ENCODE data around the gene FXYD2. TPM values are rescaled to one million over a fixed set of nuclear protein-coding genes. Genes with fewer than 3 reads are reported as not detected.

Gene FXYD2
- total RNA-seq, 2 experiments from 2014 or later = 0.91 to 1.1 TPM

- no peaks in the 10 kb centered on the region for H3K36me3 Mint-ChIP-seq (ENCODE audit: low read depth)
- DNase-seq (no peak), ATAC-seq (no peak)
- H3K4me1 Mint-ChIP-seq = peaks cover 54% of the 10 kb centered on the region
- no peak overlapping the region for H3K27ac Mint-ChIP-seq
- no peaks in the 10 kb centered on the region for H3K27me3 Mint-ChIP-seq
- no peak overlapping the region for H3K4me3 Mint-ChIP-seq
- intact Hi-C loops (cut with DNase I, micrococcal nuclease) = no loop called here
- ChIA-PET CTCF (interaction anchor here (1.5 to 7.1 kb wide), 5 partner anchors 9 to 227 kb away, joined by 3 to 67 read pairs (median 29); no protein-coding TSS in a partner anchor), POLR2A (no interaction called here)
- no peaks in the 10 kb centered on the region for H3K9me3 Mint-ChIP-seq (ENCODE audit: low read depth)
Observed at GRCh38 chr11:117825538-117826189, 1.1 kb upstream of the FXYD2 start.

GRCh38 chr11:117823946-117824420 lies 561 bp downstream of the FXYD2 start:
- intact Hi-C loops (cut with DNase I, micrococcal nuclease) = loop anchor here in 1 of 2 experiments (1.0 kb wide), 1 partner anchor 229 kb away; no protein-coding TSS in a partner anchor
- Mint-ChIP-seq H3K9me3 (ENCODE audit: low read depth) (no peaks in the 10 kb centered on the region), H3K4me1 (peaks cover 41% of the 10 kb centered on the region), H3K27ac (peak overlapping the region; percentile 34), H3K36me3 (ENCODE audit: low read depth) (no peaks in the 10 kb centered on the region), H3K27me3 (no peaks in the 10 kb centered on the region), H3K4me3 (no peak overlapping the region)
- DNase-seq = no peak
- POLR2A ChIA-PET = no interaction called here
- CTCF ChIA-PET = interaction anchor here (0.6 to 7.1 kb wide), 10 partner anchors 9 to 496 kb away, joined by 3 to 67 read pairs (median 4); partner anchors contain the start of gene CEP164
- no peak for ATAC-seq

- no peaks in the 10 kb centered on the region for H3K36me3 Mint-ChIP-seq (ENCODE audit: low read depth)
- POLR2A ChIA-PET = interaction anchor here (0.9 kb wide), 1 partner anchor 8 kb away, joined by 3 read pairs; no protein-coding TSS in a partner anchor
- peaks cover 43% of the 10 kb centered on the region for H3K4me1 Mint-ChIP-seq
- no peak overlapping the region for H3K4me3 Mint-ChIP-seq
- CTCF ChIA-PET = interaction anchor here (0.5 to 7.1 kb wide), 23 partner anchors 8 to 568 kb away, joined by 3 to 67 read pairs (median 4); partner anchors contain the start of genes CEP164 and FXYD6
- H3K27ac Mint-ChIP-seq = peak overlapping the region; percentile 47
- H3K27me3 Mint-ChIP-seq = no peaks in the 10 kb centered on the region
- ATAC-seq (peak; percentile 53), DNase-seq (peak; percentile 44)
- intact Hi-C loops (cut with DNase I, micrococcal nuclease) = loop anchor here in 1 of 2 experiments (1.0 kb wide), 1 partner anchor 230 kb away; no protein-coding TSS in a partner anchor
- H3K9me3 Mint-ChIP-seq (ENCODE audit: low read depth) = no peaks in the 10 kb centered on the region
Observed at GRCh38 chr11:117823294-117823945, 1.1 kb downstream of the FXYD2 start.

GRCh38 chr11:117822074-117823033 lies 2.2 kb downstream of the FXYD2 start:
- no peaks in the 10 kb centered on the region for H3K36me3 Mint-ChIP-seq (ENCODE audit: low read depth)
- H3K4me3 Mint-ChIP-seq = no peak overlapping the region
- POLR2A ChIA-PET = interaction anchor here (0.9 kb wide), 1 partner anchor 9 kb away, joined by 3 read pairs; no protein-coding TSS in a partner anchor
- H3K27me3 Mint-ChIP-seq = no peaks in the 10 kb centered on the region
- no peaks in the 10 kb centered on the region for H3K9me3 Mint-ChIP-seq (ENCODE audit: low read depth)
- DNase-seq (peak; percentile 80), ATAC-seq (peak; percentile 30)
- H3K27ac Mint-ChIP-seq = peak overlapping the region; percentile 29
- intact Hi-C loops (cut with DNase I, micrococcal nuclease) = loop anchor here (1.0 kb wide), 2 partner anchors 125 to 231 kb away; no protein-coding TSS in a partner anchor
- CTCF ChIA-PET = interaction anchor here (0.6 to 7.1 kb wide), 24 partner anchors 7 to 569 kb away, joined by 3 to 67 read pairs (median 4); partner anchors contain the start of gene FXYD6
- H3K4me1 Mint-ChIP-seq = peaks cover 43% of the 10 kb centered on the region

GRCh38 chr11:117821431-117821830 lies 3.1 kb downstream of the FXYD2 start:
- POLR2A ChIA-PET = no interaction called here
- no peak for ATAC-seq
- Mint-ChIP-seq H3K36me3 (ENCODE audit: low read depth) (no peaks in the 10 kb centered on the region), H3K4me1 (peaks cover 51% of the 10 kb centered on the region), H3K4me3 (no peak overlapping the region), H3K27me3 (no peaks in the 10 kb centered on the region), H3K27ac (no peak overlapping the region), H3K9me3 (ENCODE audit: low read depth) (no peaks in the 10 kb centered on the region)
- intact Hi-C loops (cut with DNase I, micrococcal nuclease) = no loop called here
- DNase-seq = no peak
- CTCF ChIA-PET = interaction anchor here (0.6 to 4.9 kb wide), 10 partner anchors 12 to 446 kb away, joined by 3 to 48 read pairs (median 4); no protein-coding TSS in a partner anchor

- Mint-ChIP-seq H3K4me3 (no peak overlapping the region), H3K27me3 (no peaks in the 10 kb centered on the region), H3K4me1 (peaks cover 60% of the 10 kb centered on the region), H3K9me3 (ENCODE audit: low read depth) (no peaks in the 10 kb centered on the region), H3K27ac (no peak overlapping the region), H3K36me3 (ENCODE audit: low read depth) (no peaks in the 10 kb centered on the region)
- POLR2A ChIA-PET = no interaction called here
- intact Hi-C loops (cut with DNase I, micrococcal nuclease) = no loop called here
- ATAC-seq (no peak), DNase-seq (no peak)
- CTCF ChIA-PET = interaction anchor here (0.7 to 6.2 kb wide), 6 partner anchors 13 to 232 kb away, joined by 3 to 120 read pairs (median 5); no protein-coding TSS in a partner anchor
Observed at GRCh38 chr11:117820516-117820915, 4.0 kb downstream of the FXYD2 start.

DNA sequence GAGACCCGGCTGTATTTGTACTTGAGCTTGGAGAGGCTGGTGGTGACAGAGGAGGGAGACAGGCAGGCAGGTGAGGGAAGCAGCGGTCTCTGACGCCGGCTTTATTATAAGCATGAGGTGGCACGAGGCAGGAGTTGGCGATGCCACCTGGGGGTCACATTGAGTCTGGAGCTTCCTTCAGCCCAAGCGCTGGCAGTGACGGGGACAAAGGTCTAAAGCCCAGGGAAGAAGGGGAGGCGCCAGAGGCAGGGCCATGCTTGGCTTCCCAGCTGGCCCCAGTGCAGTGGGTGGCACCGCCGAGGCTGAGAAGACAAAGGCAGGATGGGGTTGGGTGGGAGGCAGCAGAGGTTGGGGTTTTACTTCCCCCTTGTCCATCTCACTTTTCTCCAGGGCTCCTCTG lies 4.5 kb downstream of the FXYD2 start:
- CTCF ChIA-PET = interaction anchor here (0.6 to 6.2 kb wide), 5 partner anchors 13 to 169 kb away, joined by 3 to 120 read pairs (median 3); no protein-coding TSS in a partner anchor
- Mint-ChIP-seq H3K4me3 (no peak overlapping the region), H3K27me3 (no peaks in the 10 kb centered on the region), H3K9me3 (ENCODE audit: low read depth) (no peaks in the 10 kb centered on the region), H3K27ac (peak overlapping the region; percentile 65), H3K36me3 (ENCODE audit: low read depth) (no peaks in the 10 kb centered on the region), H3K4me1 (peaks cover 65% of the 10 kb centered on the region)
- ATAC-seq (no peak), DNase-seq (no peak)
- POLR2A ChIA-PET = no interaction called here
- intact Hi-C loops (cut with DNase I, micrococcal nuclease) = no loop called here

DNA sequence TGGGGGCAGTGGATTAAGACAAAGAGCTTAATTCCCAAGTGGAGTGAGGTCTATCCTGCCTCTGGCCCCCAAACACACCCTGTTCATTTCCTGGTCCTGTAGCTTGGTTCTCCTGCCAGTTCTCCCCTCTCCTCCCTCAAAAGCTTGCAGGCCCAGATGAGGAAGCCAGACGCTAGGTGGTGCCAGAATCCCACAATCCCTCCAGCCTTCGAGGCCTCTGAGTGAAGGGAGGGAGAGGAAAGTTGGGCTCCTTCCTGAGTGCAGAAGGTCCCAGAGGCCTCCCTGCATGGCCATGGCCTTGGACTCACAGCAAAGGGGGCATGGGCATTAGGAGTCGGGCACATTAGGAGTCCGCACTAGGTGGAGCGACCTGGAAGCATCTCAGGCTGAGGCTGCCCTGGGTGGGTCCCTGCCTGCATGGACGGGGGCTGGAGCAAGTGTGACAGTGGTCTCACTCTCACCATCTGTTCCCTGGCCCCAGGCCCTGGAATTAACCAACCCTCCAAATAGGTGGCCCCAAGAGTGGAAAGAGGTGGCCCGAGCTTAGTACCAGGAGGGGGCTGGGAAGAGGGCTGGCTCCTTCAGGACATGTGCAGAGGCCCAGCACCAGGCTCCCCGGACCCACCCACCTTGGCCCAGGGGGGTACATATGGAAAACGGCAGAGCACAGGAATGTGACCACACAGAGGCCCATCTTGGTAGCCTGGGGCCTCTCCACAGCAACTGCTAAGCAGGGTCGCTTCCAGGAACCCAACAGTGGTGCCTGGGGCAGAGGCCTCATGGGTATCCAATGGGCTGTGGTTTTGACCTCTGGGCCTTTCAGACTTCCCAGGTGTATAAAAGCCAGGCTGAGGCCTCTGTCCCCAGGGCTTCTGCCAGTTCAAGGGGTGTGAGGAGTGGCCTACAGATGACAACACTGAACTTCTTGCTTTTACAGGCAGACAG lies 5.2 kb downstream of the FXYD2 start:
- intact Hi-C loops (cut with DNase I, micrococcal nuclease) = loop anchor here (5.0 to 10.0 kb wide), 6 partner anchors 183 to 968 kb away; partner anchors contain the start of genes CD3E (in 1 of the 2), KMT2A (in 1 of the 2), PCSK7 (in 1 of the 2) and RNF214 (in 1 of the 2)
- POLR2A ChIA-PET = no interaction called here

DNA sequence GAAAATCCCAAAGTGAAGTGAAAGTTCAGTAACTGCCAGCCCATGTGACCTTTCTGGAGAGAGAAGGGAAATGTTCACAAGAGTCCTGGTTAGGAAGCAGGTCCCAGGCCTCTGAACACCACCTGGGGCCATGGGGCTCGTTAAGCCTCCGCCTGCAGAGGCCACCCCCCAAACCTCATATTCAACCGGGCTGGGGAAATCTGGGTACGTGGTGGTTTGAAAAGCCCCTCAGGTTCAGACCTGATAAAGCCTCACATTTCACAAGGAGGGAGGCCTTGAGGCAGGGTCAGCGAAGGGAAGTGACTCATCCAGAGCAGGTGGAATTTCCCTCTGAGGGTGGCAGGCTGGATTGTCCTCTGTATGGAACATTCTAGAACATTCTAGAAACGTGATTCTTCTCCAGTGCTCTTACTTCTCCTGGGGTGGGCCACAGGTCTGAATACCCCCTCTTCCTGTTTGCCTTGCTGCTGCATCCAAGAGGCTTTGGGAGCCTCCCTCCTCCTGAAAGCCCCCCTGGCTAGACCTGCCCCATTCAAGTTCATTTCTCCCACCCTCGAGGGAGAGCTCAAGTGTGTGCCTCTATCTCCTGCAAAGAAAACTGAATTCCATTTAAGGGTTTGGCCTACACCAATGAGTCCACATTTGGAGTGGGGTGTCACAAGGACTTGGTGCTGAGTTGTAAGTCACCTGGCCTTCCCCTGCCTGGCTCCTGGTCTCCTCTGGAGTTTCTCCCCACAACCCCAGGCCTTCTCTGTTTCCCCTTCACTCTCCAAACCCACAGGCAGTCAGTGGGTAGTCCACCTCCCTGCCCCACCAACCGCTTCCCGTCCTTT lies 6.3 kb downstream of the FXYD2 start:
- ChIA-PET POLR2A (interaction anchor here (0.7 to 2.0 kb wide), 2 partner anchors 10 to 128 kb away, joined by 3 to 7 read pairs; no protein-coding TSS in a partner anchor), CTCF (interaction anchor here (0.6 to 6.2 kb wide), 24 partner anchors 9 to 484 kb away, joined by 3 to 120 read pairs (median 4); no protein-coding TSS in a partner anchor)
- Mint-ChIP-seq H3K27me3 (no peaks in the 10 kb centered on the region), H3K36me3 (ENCODE audit: low read depth) (no peaks in the 10 kb centered on the region), H3K27ac (peak overlapping the region; percentile 99), H3K4me3 (no peak overlapping the region), H3K9me3 (ENCODE audit: low read depth) (no peaks in the 10 kb centered on the region), H3K4me1 (peaks cover 64% of the 10 kb centered on the region)
- intact Hi-C loops (cut with DNase I, micrococcal nuclease) = loop anchor here (1.0 to 10.0 kb wide), 7 partner anchors 184 to 969 kb away; partner anchors contain the start of genes CD3E (in 1 of the 2), KMT2A (in 1 of the 2), PCSK7 (in 1 of the 2) and RNF214 (in 1 of the 2)
- DNase-seq (peak; percentile 71), ATAC-seq (peak; percentile 33)

More for the DNA sequence above, 5.2 kb downstream of the FXYD2 start:
- CTCF ChIA-PET = interaction anchor here (0.6 to 6.2 kb wide), 10 partner anchors 13 to 424 kb away, joined by 3 to 120 read pairs (median 4); no protein-coding TSS in a partner anchor
- DNase-seq (peak; percentile 46), ATAC-seq (no peak)
- H3K27me3 Mint-ChIP-seq = no peaks in the 10 kb centered on the region
- peaks cover 70% of the 10 kb centered on the region for H3K4me1 Mint-ChIP-seq
- no peaks in the 10 kb centered on the region for H3K9me3 Mint-ChIP-seq (ENCODE audit: low read depth)
- H3K27ac Mint-ChIP-seq = peak overlapping the region; percentile 99
- H3K36me3 Mint-ChIP-seq (ENCODE audit: low read depth) = no peaks in the 10 kb centered on the region
- no peak overlapping the region for H3K4me3 Mint-ChIP-seq
